Hepatic stellate cell (primary cell): ENCODE measurements around the gene SRSF10.
"Not testable (repeated sequence)": the region's sequence is repeated elsewhere in the genome, so short reads cannot be mapped to it uniquely, and the experiment has no call there.

ENCODE experiments used
- DNase-seq: peaks from one replicate; pipeline ENCODE4 v3.0.0; 2011; ENCODE audit warnings: low spot score

Gene SRSF10

DNA sequence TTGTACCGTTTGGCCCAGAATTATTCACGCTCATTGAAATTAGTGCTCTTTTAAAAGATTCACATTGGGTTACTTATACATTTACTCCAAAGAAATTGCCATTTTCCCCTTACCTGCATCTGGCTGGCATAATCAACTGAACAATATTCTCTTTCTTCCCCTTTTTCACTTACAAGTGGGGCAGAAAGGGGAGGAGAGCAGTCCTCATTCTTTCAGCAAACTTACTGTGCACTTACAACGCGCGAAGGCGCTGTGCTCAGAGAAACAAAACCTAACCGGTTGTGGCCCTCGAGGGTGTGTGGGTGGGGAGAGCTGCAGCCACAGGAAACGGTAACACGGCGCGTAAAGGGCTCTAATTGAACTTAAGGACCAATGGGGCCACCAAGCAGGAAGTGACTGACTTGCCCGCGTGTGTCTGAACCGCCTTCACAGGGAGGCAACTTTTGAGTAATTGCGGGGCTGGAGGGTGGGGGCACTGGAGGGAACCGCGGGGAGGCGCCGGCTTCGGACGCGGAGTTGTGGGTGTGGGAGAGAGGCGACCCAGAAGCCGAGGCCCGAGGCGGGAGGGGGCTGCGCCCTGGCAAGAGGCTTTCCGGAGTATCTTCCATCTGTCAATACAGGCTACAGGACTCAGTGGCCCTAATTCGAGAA, 21.2 kb downstream of the SRSF10 start:
- DNase-seq = peak; percentile 85

DNA sequence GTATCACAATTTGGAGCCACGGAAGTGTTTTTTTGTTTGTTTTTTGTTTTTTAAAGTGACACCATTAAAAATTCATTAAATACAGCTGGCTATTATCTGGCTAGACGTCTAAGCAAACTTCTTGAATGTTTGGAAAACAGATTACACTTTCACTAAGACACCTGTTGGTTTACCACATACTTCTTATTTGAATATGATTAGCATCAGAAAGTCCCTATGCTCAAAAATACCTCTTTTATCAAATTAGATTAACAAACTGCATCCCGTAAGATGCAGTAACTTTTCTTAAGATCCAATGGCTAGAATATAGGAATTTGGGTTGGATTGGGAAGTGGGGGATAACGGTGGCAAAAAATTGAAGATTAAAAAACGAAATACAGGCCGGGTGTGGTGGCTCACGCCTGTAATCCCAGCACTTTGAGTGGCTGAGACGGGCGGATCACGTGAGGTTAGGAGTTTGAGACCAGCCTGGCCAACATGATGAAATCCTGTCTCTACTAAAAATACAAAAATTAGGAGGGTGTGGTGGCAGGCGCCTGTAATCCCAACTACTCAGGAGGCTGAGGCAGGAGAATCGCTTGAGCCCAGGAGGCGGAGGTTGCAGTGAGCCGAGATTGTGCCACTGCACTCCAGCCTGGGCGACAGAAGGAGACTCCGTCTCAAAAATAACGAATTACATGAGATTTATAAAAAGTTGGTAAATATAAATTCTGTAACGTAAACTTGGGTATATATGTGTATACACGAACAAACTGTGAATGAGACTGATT, 21.9 kb downstream of the SRSF10 start:
- DNase-seq = not testable (repeated sequence)

DNA sequence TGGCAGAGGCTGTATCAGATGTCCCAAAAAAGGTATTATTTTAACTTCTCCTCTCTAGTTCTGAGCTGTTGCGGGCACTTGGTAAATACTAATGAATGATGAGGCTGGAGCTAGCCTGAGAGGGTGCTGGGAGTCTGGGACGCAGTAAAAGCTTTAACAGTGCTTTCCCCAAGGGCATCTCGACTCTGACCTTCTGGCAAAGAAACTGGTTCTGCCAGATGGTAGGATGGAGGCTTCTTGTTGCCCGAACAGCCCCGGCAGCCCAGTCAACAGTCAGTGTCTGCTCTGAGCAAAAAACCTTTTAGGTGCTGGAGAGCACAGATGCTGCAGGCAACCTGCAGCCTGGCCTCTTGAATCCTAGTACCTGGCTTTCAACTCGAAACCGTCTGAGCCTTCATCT, 23.0 kb downstream of the SRSF10 start:
- no peak for DNase-seq

DNA sequence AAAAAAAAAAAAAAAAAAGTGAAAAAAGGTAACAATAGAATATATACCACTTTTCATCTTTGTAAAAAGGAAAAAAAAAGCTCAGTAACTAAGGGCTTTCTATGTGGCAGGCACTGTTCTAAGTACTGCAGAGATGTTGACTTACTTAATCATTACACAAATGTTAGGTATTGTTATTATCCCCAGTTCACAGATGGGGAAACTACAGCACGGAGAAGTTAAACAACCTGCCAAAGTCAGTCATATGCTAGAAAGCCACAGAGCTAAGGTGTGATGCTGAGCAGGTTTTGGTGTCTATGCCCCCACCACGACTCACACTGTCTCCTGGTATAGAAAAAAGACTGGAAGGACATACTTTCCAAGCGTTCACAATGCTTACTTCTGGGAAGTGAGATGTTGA, 27.1 kb downstream of the SRSF10 start:
- DNase-seq = no peak

DNA sequence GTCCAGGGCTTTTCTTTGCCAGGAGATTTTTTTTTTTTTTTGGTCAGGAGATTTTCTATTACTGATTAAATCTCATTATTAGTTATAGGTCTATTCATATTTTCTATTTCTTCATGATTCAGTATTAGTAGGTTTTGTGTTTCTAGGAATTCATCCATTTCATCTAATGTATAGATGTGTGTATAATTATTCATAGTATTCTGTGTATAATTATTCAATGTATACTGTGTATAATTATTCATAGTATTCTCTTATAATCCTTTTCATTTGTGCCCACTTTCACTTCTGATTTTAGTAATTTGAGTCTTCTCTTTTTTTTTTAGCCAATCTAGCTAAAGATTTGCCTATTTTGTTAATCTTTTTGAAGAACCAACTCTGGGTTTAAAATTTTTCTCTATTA, 32.8 kb downstream of the SRSF10 start:
- no peak for DNase-seq

DNA sequence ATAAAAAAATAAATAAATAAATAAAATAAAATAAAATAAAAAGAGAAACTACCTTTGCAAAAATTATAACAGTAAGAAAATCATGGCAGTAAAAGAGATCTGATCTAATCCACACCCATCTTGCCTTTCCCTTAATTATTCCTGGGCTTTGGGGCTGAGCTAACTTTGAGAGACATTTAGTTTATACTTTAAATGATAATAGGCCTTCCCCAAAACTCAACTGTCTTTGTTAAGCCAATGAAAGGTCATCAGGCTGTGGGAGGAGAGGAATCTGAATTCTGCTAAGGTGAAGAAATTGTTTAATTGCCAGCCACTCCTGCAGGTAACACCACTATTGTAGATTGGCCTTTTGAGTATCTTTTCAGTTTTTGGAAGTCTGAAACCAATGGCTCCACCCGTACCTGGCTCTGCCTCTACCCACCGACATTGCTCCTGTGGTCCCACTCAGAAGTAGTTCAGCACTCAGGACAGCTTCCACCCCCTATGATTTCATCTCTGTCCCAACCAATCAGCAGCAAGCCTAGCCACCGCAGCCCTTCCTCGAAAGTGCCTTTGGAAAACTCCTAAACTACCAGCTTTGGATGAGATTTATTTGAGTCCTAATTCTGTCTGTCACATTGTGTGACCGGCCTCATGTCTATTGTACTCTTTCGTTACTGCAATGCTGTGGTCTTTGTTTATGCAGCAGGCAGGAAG, 43.5 kb downstream of the SRSF10 start:
- DNase-seq = no peak

DNA sequence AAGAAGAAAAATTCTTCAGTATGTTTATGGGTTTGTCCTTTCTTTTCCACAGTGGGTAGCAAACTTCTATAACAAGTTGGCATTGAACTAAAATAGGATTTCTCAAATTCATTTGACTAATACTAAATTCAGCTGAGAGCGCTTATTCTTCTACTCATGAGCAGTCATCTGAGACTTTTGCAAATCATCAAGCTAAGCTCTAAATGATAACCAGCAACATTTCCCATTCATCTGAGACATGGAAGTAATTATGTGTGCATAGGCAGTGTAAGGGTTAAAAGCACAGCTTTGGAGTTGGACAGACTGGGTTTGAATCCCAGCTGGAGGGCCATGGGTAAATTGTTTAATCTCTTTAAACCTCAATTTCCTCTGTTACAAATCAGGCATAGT, 48.6 kb downstream of the SRSF10 start:
- DNase-seq = no peak

DNA sequence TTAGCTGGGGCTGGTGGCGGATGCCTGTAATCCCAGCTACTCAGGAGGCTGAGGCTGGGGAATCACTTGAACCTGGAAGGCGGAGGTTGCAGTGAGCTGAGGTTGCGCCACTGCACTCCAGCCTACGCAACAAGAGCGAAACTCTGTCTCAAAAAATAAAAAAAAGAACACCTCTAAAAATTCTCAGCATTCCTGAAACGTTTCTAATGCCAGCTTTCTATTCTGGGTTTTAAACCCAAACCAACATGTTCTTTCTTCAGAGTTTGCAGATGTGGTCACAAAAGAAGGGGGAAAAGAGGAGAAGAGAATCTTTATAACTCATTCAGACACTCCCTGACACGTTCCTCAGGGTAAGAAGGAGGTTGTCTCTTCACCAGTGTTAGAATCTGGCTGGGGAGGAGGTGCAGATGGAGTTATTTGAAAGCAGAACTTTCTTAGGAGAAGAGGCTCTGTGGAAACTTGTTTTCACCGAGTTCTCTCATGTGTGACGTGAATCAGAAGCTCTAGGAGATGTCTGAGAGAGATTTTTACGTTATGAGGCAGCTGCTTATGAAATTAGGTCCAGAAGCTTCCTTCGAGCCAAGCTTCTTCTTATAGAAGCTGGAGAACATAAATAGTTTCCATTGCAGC, 49.2 kb downstream of the SRSF10 start:
- peak; percentile 27 for DNase-seq

DNA sequence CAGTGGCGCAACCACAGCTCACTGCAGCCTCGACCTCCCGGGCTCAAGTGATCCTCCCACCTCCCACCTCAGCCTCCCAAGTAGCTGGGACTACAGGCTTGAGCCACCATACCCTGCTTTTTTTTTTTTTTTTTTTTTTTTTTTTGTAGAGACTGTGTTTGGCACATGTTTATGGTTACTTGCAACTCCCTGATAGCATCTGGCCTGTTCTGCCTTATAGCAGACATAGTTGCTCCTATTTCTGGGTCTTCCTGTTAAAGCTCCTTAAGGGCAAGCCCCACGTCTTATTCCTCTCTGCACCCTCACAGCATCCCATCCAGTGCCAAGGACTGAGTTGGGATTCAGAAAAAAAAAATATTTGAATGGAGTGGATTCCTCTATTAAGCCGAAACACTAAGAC, 49.9 kb downstream of the SRSF10 start:
- DNase-seq = no peak

DNA sequence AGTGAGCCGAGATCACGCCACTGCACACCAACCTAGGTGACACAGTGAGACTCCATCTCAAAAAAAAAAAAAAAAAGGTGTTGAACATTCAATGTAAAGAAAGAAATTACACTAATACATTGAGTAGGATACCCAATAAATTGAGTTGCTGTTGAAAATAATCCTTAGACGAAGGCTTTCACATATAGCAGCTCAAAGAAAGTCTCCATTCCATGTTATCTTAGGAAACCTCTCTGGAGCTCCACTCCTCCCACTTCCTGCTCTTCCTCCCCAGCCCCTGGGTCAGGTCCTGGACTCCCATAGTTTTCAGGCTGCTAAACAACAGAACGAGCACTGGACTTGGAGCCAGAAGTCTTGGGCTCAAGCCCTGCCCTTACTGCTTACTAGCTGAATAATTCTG, 51.3 kb downstream of the SRSF10 start:
- DNase-seq = no peak

DNA sequence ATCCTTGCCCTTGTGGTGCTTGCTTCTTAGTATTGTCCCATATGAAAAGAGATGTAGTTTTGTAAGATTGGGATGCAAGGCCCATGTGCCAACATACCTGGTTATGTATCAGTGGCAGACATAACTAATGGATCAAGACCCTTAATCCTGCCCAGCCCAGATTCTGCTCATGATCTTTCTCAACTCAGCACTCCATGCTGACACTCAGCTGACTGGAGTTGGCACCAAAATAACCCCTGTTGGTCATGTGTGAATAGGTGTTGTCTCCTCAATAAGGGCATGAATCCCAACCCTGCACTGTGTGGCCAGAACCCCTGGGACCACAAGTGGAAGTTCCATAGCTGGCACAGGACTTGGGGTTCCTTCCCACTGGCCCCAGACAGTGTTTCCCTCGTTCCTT, 53.0 kb downstream of the SRSF10 start:
- DNase-seq = no peak

DNA sequence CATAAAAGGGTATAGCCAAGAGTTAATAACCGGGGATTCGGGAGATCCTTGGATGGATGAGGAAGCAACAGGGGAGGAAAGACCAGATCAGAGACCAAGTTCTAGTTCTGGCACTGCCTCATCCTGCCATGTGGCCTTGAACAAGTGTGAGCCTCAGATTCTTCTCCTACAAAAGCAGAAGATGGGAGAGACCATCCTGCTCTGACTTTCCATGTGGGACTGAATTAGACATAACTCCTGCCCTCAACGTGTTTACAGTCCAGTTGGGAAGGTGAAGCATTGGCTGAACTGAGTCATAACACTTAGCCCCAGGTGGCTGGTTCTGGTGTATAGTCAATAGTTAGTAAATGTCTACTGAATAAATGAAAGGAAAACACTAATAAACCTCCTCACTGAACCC, 54.8 kb downstream of the SRSF10 start:
- DNase-seq = no peak

DNA sequence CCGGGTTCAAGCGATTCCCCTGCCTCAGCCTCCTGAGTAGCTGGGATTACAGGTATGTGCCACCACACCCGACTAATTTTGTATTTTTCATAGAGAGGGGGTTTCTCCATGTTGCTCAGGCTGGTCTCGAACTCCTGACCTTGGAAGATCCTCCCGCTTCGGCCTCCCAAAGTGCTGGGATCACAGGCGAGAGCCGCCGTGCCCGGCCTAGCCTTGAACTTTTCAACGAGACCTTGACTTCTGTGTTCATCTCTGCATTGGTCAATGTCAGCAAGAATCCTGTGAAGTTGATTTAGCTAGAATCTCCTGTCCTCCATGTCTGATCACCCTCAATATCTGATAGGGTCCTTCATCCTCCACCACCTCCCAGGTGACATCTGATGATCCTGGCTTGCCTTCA, 55.5 kb downstream of the SRSF10 start:
- no peak for DNase-seq

DNA sequence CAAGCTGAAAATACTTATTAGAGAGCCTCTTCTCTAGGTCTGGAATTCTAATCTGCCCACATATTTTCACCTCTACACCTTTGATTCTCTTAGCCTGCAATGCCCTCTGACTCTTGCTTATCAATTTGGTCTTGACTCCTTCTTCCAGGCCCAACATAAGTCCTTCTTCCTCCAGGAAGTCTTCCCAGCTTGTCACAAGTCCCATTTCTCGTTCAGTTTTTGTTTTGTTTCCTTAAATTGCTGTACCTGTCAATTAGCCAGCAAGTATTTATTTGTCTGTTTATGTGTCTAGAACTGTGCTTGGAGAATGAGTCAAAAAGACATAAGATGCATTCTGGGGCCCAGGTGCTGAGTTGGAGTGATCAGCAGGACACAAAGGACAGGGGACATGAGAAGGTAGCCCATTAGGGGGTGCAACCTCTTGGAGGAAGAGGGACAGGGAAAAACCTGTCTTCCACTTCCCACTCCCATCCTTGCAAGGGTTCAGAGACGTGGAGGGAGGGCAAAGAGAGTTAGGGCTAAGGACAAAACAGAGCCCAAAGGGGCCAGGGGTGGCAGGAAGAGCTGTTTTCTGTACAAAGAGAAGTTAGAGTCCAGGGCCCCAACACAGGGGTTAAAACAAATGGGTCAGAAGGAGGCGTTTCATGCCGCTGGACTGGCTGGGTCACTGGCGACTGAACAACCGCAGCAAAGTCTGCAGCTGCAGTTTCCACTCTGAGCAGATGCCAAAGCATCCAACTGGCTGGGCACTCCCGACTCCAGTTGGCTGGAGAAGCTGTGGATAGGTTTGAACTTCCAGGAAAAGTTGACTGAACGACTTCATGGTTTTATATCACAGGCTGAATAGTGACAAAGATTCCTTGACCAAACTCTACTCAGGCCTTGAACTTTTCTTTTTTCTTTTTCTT, 56.3 kb downstream of the SRSF10 start:
- no peak for DNase-seq

DNA sequence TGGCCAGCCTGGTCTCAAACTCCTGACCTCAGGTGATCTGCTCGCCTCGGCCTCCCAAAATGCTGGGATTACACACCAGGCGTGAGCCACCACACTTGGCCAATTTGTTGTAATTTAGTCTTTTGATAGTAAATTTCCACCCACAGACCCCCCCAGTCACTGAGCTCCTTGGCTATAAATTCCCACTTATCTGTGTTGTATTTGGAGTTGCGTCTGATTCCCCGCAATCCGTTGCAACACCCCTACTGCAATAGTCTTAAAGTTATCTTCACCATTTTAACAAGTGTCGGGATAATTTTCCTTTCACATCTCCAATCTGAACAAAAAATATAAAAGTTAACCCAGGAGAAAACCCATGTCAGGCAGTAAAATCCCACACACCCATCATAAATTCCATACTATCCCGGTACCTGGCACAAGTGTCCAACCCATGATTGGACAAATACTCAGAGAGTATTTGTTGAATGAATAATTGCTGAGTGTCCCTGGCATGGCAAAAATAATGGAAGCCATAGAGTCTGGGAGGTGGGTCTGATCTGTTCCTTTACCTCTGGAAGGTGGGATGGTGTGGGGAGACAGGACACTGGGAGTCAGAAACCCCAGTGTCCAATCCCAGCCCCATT, 57.7 kb downstream of the SRSF10 start:
- no peak for DNase-seq

DNA sequence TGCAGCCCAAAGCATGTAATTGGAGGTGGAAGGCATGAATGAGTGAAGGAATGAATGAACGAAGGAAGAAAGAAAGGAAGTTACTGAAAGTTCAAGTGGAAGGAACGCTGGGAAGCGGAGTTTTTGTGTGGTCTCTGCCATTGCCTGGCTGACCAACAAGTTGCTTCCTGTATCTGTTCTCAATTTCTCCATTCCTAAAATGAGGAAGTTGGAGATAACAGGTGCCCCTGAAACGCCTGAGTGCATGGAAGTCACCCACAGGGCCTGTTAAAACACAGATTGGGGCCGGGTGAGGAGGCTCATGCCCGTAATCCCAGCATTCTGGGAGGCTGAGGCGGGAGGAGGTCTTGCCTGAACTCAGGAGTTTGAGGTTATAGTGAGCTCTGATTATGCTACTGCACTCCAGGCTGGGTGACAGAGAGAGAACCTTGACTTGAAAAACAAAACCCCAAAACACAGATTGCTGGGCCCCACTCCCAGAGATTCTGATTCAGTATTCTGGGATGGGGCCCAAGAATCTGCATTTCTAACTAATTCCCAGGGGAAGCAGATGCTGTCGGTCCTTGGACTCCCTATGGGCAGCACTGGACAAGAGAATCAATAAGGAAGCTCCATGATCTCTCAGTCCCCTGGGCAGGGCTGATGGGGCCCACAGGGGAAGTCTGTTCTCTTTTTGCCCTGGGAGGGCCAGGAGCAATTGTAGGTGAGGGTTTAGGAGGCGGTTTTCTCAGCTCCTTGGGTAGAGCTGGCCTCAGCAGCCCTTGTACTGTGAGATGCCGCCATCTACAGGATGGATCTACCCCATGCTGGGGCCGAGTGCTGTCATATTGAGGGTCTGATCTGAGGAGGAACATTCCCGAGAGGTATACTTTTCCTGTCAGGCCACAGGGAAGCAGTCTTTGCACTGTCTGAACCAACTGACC, 63.7 kb downstream of the SRSF10 start:
- DNase-seq = peak; percentile 75

DNA sequence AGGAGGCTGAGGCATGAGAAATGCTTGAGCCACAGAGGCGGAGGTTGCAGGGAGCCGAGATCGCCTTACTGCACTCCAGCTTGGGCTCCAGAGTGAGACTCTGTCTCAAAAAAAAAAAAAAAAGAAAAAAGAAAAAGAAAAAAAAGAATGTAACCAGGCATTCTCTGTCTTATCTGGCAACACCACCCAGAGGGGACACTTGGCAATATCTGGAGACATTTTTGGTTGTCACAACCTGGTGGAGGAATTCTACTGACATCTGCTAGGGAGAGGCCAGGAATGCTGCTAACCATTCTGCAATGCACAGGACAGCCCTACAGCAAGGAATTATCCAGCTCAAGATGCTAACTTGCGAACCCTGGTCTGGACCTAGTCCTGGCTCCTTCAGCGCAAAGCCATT, 64.7 kb downstream of the SRSF10 start:
- DNase-seq = no peak

DNA sequence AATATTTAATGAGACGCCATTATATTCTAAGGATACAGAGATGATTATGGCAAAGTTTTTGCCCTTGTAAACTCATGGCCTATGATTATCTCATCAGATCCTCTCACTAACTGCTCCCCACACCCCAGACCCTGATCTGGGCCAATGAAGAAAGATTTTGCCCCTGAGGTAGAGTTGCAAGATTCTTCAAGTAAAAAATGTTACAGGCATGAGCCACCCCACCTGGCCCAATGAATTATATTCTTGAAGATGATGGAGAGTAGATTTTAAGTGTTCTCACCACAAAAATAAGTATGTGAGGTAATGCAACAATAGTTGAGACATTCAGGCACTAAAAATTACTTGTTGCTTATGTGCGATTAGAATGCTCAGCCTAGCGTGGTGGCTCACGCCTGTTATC, 65.2 kb downstream of the SRSF10 start:
- DNase-seq = no peak
